Spleen (tissue), 11 donors: ENCODE results near the gene PRDM7. TPM values are rescaled to one million over a fixed set of nuclear protein-coding genes. Genes with fewer than 3 reads are reported as not detected.

Experiments
- DNase-seq: peaks from one replicate; pipeline ENCODE4 v3.0.0-alpha.2; 2020
- H3K27ac ChIP-seq, 8 donors: fragments of 200-600 bp; sonication (generic) in 7 of 8; 1 replicate in 4 of 8; 2 replicates in 4 of 8; pipeline versions ENCODE4 v1.5.0 to v1.8.0; 2016 to 2021; ENCODE audit warnings: inconsistent platforms in 4 of 8, mild to moderate bottlenecking in 4 of 8, moderate library complexity in 1 of 8
- H3K27me3 ChIP-seq, 7 donors: fragments of 200-600 bp; sonication (generic) in 6 of 7; replicated peaks in 1 of 7; 1 replicate in 4 of 7; 2 replicates in 3 of 7; pipeline versions ENCODE4 v1.5.0 to v1.8.0; 2016 to 2021; ENCODE audit warnings: inconsistent platforms in 3 of 7, mild to moderate bottlenecking in 1 of 7
- H3K36me3 ChIP-seq, 6 donors: fragments of 200-600 bp; sonication (generic) in 5 of 6; 1 replicate in 4 of 6; 2 replicates in 2 of 6; pipeline versions ENCODE4 v1.5.0 to v1.8.0; 2016 to 2021; ENCODE audit warnings: inconsistent platforms in 2 of 6
- H3K4me1 ChIP-seq, 6 donors: fragments of 200-600 bp; sonication (generic) in 5 of 6; 1 replicate in 3 of 6; 2 replicates in 3 of 6; pipeline versions ENCODE4 v1.5.0 to v1.8.0; 2016 to 2021; ENCODE audit warnings: inconsistent platforms in 3 of 6
- H3K4me3 ChIP-seq, 8 donors: fragments of 200-600 bp; sonication (generic) in 7 of 8; 1 replicate in 4 of 8; 2 replicates in 4 of 8; pipeline versions ENCODE4 v1.5.0 to v1.8.0; 2016 to 2021; ENCODE audit warnings: inconsistent platforms in 4 of 8, mild to moderate bottlenecking in 4 of 8, moderate library complexity in 2 of 8
- H3K9me3 ChIP-seq, 8 donors: fragments of 200-600 bp; sonication (generic) in 7 of 8; 1 replicate in 4 of 8; 2 replicates in 4 of 8; pipeline versions ENCODE4 v1.5.0 to v1.8.0; 2016 to 2021; ENCODE audit warnings: inconsistent platforms in 4 of 8
- POLR2A ChIP-seq, 3 donors: fragments of 450-650 bp; IDR thresholded peaks; one replicate each; pipeline ENCODE4 v1.5.1; 2017; ENCODE audit warnings: antibody characterized with exemption in 3 of 3, mild to moderate bottlenecking in 1 of 3
- POLR2AphosphoS5 ChIP-seq, 3 donors: sonication (generic); formaldehyde crosslinking; IDR thresholded peaks; one replicate each; pipeline ENCODE4 v1.5.1; 2017; ENCODE audit warnings: antibody characterized with exemption in 3 of 3
- whole genome bisulfite sequencing, 5 donors: extraction: QIAGEN DNeasy Blood & Tissue Kit in 3 of 5; methylation state at CpG; one replicate each; pipeline versions ENCODE4 v1.1.5 to v1.1.7; 2013 to 2018; 5-methylcytosine and 5-hydroxymethylcytosine counted together
- intact Hi-C: fragments of 100-400 bp; cut with DNase I; formaldehyde crosslinking; loops from one replicate; pipeline ENCODE4 v1.15.0; 2023; ENCODE audit warnings: low total_unique reads
- polyA plus RNA-seq, 3 donors: library from polyadenylated mRNA; stranded (reverse); fragments of 200-250 nt; gene quantifications; one replicate each; pipeline ENCODE4 v1.2.1, GENCODE V29; 2013
- total RNA-seq, 7 donors: library from RNA; depleted of rRNA in 3 of 7; stranded (reverse); fragments of >200 nt in 3 of 7; fragmentation: NEBNext Ultra II Directional in 4 of 7; extraction: Animal tissue kit (Norgen Biotek cat#: 25700) in 4 of 7; gene quantifications; one replicate each; pipeline versions ENCODE4 v1.1.0 to v1.2.1, GENCODE V29; 2016 to 2021
- TF ChIP-seq, protein P1 (sequence below), 11 experiments: fragments of 200-600 bp in 7 of 11; fragments of 450-650 bp in 4 of 11; sonication (generic) in 4 of 11; IDR thresholded peaks in 8 of 11; conservative IDR thresholded peaks in 3 of 11; 1 replicate in 7 of 11; 2 replicates in 4 of 11; pipeline versions ENCODE4 v1.4.0 to v1.8.0; 2016 to 2021; ENCODE audit warnings: antibody characterized with exemption in 11 of 11, inconsistent platforms in 4 of 11, mild to moderate bottlenecking in 1 of 11
- donor health status: healthy with polysubstance abuse.
- donor health status: DM: no; HTN: no; CAD: no; lungs with moderate emphysema.
- donor health status: DM: no; HTN: no; CAD: no.
- donor health status: Bipolar disorder and iron deficiency.
- donor health status: healthy.
- donor health status: DM: no; HTN: no; CAD: no.
- donor health status: DM: yes; HTN: yes; CAD: no.

PRDM7 gene
- total and polyA plus RNA-seq, 10 donors: not detected

DNA sequence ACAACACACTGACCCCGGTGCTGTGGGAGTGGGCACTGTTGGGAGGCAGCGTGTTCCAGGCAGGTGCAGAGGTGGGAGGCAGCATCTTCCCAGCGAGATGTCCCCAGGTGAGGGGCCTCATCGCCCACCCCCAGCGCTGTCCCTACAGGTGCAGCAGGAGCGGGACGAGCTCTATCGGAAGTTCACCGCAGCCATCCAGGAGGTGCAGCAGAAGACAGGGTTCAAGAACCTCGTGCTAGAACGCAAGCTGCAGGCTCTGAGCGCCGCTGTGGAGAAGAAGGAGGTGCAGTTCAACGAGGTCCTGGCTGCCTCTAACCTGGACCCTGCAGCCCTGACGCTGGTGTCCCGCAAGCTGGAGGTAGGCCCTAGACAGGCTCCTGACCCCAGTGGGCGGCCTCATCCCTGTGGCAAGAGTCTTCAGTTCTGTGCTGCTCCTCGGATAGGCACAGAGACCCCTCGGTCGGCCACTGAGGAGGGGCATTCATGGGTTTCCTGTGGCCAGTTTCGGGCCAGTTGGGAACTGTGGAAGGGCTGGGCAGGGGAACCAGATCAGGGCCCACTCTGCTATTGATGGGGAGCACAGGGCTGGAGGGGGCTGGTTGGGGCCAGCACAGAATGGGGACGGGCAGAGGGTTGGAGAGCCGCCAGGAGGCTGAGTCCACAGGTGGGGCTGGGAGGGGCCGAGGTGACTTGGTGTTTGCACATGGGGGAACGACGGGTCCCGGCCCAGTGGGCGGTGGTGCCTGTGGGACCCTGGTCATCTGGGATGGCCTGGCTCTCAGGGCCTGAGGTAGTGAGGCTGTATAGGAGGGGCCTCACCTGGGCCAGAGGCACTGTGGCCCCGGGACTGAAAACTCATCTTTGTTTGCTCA, 36.7 kb downstream of the PRDM7 start:
- Histone ChIP-seq H3K4me3 (no peak overlapping the region), H3K36me3 (peaks cover 0 to 81% (median 51%) of the 10 kb centered on the region in 6 donors), H3K27ac (no peak overlapping the region), H3K27me3 (peaks cover 0 to 13% (median 0%) of the 10 kb centered on the region in 7 donors), H3K9me3 (no peaks in the 10 kb centered on the region), H3K4me1 (no peaks in the 10 kb centered on the region)
- no peak for TF ChIP-seq POLR2A (IDR thresholded peaks at IDR 0.05)
- TF ChIP-seq, protein P1, sequence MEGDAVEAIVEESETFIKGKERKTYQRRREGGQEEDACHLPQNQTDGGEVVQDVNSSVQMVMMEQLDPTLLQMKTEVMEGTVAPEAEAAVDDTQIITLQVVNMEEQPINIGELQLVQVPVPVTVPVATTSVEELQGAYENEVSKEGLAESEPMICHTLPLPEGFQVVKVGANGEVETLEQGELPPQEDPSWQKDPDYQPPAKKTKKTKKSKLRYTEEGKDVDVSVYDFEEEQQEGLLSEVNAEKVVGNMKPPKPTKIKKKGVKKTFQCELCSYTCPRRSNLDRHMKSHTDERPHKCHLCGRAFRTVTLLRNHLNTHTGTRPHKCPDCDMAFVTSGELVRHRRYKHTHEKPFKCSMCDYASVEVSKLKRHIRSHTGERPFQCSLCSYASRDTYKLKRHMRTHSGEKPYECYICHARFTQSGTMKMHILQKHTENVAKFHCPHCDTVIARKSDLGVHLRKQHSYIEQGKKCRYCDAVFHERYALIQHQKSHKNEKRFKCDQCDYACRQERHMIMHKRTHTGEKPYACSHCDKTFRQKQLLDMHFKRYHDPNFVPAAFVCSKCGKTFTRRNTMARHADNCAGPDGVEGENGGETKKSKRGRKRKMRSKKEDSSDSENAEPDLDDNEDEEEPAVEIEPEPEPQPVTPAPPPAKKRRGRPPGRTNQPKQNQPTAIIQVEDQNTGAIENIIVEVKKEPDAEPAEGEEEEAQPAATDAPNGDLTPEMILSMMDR (IDR thresholded peaks at IDR 0.05 in 8 of 11, conservative IDR thresholded peaks at IDR 0.05 in 3 of 11): no peak
- no peak for TF ChIP-seq POLR2AphosphoS5 (IDR thresholded peaks at IDR 0.05)
- 90 to 97% (median 96%) methylated on average over 21 to 29 of the region's 29 CpGs for WGBS, 5 donors
- no peak for DNase-seq
- intact Hi-C loops: no loop called here

- H3K27me3 ChIP-seq: no peaks in the 10 kb centered on the region
- no peak for DNase-seq
- H3K4me1 ChIP-seq: no peaks in the 10 kb centered on the region
- intact Hi-C loops: no loop called here
- H3K27ac ChIP-seq: no peak overlapping the region
- peaks cover 0 to 84% (median 44%) of the 10 kb centered on the region in 6 donors for H3K36me3 ChIP-seq
- H3K9me3 ChIP-seq: no peaks in the 10 kb centered on the region
- no peak overlapping the region for H3K4me3 ChIP-seq
- 85 to 92% (median 89%) methylated on average over 12 of the region's 12 CpGs for WGBS, 5 donors
- TF ChIP-seq POLR2AphosphoS5 (IDR thresholded peaks at IDR 0.05): no peak
- no peak for TF ChIP-seq POLR2A (IDR thresholded peaks at IDR 0.05)
- TF ChIP-seq, protein P1 (IDR thresholded peaks at IDR 0.05 in 8 of 11, conservative IDR thresholded peaks at IDR 0.05 in 3 of 11): no peak
Observed at GRCh38 chr16:90037276-90037675, 39.9 kb downstream of the PRDM7 start.

- H3K9me3 ChIP-seq: no peaks in the 10 kb centered on the region
- H3K27me3 ChIP-seq: no peaks in the 10 kb centered on the region
- DNase-seq: no peak
- H3K4me1 ChIP-seq: no peaks in the 10 kb centered on the region
- 89 to 95% (median 91%) methylated on average over 3 to 5 of the region's 5 CpGs for WGBS, 5 donors
- TF ChIP-seq POLR2AphosphoS5 (IDR thresholded peaks at IDR 0.05) (no peak), POLR2A (IDR thresholded peaks at IDR 0.05) (no peak)
- TF ChIP-seq, protein P1 (IDR thresholded peaks at IDR 0.05 in 8 of 11, conservative IDR thresholded peaks at IDR 0.05 in 3 of 11): no peak
- intact Hi-C loops: no loop called here
- no peak overlapping the region for H3K27ac ChIP-seq
- peaks cover 0 to 88% (median 42%) of the 10 kb centered on the region in 6 donors for H3K36me3 ChIP-seq
- no peak overlapping the region for H3K4me3 ChIP-seq
Observed at GRCh38 chr16:90035902-90036301, 41.2 kb downstream of the PRDM7 start.

GRCh38 chr16:90034504-90034903, 42.6 kb downstream of the PRDM7 start:
- no peaks in the 10 kb centered on the region for H3K27me3 ChIP-seq
- 83 to 89% (median 89%) methylated on average over 8 of the region's 8 CpGs for WGBS, 5 donors
- no peaks in the 10 kb centered on the region for H3K9me3 ChIP-seq
- H3K36me3 ChIP-seq: peaks cover 0 to 74% (median 34%) of the 10 kb centered on the region in 6 donors
- no peak overlapping the region for H3K27ac ChIP-seq
- intact Hi-C loops: no loop called here
- no peaks in the 10 kb centered on the region for H3K4me1 ChIP-seq
- no peak for DNase-seq
- H3K4me3 ChIP-seq: no peak overlapping the region
- TF ChIP-seq POLR2A (IDR thresholded peaks at IDR 0.05) (no peak), POLR2AphosphoS5 (IDR thresholded peaks at IDR 0.05) (no peak)
- TF ChIP-seq, protein P1 (IDR thresholded peaks at IDR 0.05 in 8 of 11, conservative IDR thresholded peaks at IDR 0.05 in 3 of 11): no peak
